B cell (primary cell): ENCODE results near the gene ASIP.

Experiments used
- EZH2 ChIP-seq: IDR thresholded peaks from 2 replicates; pipeline ENCODE4 v1.6.1; 2012; ENCODE audit warnings: borderline replicate concordance, low read depth, mild to moderate bottlenecking, moderate library complexity, low read length; ENCODE audit not compliant: insufficient read depth, poor library complexity, severe bottlenecking
- TF ChIP-seq, protein P1 (sequence below): fragments of 200-600 bp; IDR thresholded peaks from one replicate; pipeline ENCODE4 v1.8.0; 2022; ENCODE audit warnings: antibody characterized with exemption, mild to moderate bottlenecking

DNA sequence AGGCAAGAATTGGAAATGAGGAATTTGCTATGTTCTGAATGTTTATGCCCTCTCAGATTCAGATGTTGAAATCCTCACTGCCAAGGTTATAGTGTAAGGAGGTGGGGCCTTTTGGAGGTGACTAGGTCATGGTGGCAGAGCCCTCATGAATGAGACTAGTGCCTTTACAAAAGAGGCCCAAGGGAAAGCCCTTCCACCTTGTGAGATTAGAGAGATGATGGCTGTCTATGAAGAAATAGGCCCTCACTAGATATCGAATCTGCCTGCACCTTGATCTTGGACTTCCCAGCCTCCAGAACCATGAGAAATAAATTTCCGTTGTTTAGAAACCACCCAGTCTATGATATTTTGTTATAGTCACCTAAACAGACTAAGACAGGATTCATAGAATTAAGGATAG, 10.4 kb downstream of the ASIP start:
- no peak for TF ChIP-seq EZH2
- TF ChIP-seq, protein P1, sequence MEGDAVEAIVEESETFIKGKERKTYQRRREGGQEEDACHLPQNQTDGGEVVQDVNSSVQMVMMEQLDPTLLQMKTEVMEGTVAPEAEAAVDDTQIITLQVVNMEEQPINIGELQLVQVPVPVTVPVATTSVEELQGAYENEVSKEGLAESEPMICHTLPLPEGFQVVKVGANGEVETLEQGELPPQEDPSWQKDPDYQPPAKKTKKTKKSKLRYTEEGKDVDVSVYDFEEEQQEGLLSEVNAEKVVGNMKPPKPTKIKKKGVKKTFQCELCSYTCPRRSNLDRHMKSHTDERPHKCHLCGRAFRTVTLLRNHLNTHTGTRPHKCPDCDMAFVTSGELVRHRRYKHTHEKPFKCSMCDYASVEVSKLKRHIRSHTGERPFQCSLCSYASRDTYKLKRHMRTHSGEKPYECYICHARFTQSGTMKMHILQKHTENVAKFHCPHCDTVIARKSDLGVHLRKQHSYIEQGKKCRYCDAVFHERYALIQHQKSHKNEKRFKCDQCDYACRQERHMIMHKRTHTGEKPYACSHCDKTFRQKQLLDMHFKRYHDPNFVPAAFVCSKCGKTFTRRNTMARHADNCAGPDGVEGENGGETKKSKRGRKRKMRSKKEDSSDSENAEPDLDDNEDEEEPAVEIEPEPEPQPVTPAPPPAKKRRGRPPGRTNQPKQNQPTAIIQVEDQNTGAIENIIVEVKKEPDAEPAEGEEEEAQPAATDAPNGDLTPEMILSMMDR: no peak
